Endothelial cell (in vitro differentiated cells): ENCODE results near the gene CCDC71L. TPM values are rescaled to one million over a fixed set of nuclear protein-coding genes. Genes with fewer than 3 reads are reported as not detected.

Experiments
- DNase-seq: peaks from one replicate; pipeline ENCODE4 v3.0.0; 2021; ENCODE audit warnings: low spot score
- H3K27ac Mint-ChIP-seq: one replicate; pipeline ENCODE4 v1.8.0; 2021; ENCODE audit warnings: mixed read lengths, inconsistent platforms; ENCODE audit not compliant: unreplicated experiment
- H3K27me3 Mint-ChIP-seq: one replicate; pipeline ENCODE4 v1.8.0; 2021; ENCODE audit warnings: mild to moderate bottlenecking, moderate library complexity, mixed read lengths, inconsistent platforms; ENCODE audit not compliant: unreplicated experiment
- H3K36me3 Mint-ChIP-seq: one replicate; pipeline ENCODE4 v1.8.0; 2021; ENCODE audit warnings: mild to moderate bottlenecking, low read depth, mixed read lengths, inconsistent platforms; ENCODE audit not compliant: unreplicated experiment
- H3K4me1 Mint-ChIP-seq: one replicate; pipeline ENCODE4 v1.8.0; 2021; ENCODE audit warnings: mild to moderate bottlenecking, mixed read lengths, inconsistent platforms; ENCODE audit not compliant: unreplicated experiment
- H3K4me3 Mint-ChIP-seq: one replicate; pipeline ENCODE4 v1.8.0; 2021; ENCODE audit warnings: mild to moderate bottlenecking, mixed read lengths, inconsistent platforms; ENCODE audit not compliant: unreplicated experiment
- H3K9me3 Mint-ChIP-seq: one replicate; pipeline ENCODE4 v1.8.0; 2021; ENCODE audit warnings: mixed read lengths, inconsistent platforms; ENCODE audit not compliant: unreplicated experiment
- total RNA-seq: library from RNA; stranded (reverse); fragmentation: NEBNext Ultra II Directional; extraction: Animal tissue kit (Norgen Biotek cat#: 25700); gene quantifications from one replicate; pipeline ENCODE4 v1.2.1, GENCODE V29; 2021; ENCODE audit not compliant: unreplicated experiment
- TF ChIP-seq, protein P1 (sequence below): fragments of 200-600 bp; sonication (generic); IDR thresholded peaks from one replicate; pipeline ENCODE4 v1.5.0; 2021; ENCODE audit warnings: antibody characterized with exemption; ENCODE audit not compliant: unreplicated experiment

The CCDC71L gene
- total RNA-seq, 1 donor from 2014 or later: 43.4 TPM

DNA sequence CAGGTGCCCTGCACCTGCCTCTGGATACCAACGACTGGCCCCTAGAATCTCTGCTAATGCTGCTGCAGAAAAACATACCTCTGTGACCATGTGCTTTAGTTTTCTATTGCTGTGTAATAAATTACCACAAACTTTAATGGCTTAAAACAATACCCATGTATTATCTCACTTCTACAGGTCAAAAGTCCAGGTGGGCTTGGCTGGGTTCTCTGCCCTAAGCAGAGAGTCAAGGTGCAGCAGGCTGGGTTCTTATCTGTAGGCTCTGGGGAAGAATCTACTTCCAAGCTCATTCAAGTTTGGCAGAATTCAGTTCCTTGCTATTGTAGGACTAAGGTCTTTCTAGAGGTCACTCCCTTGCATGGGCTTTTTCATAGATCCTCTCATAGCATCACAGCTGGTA is 52.3 kb downstream of the CCDC71L start:
- TF ChIP-seq, protein P1, sequence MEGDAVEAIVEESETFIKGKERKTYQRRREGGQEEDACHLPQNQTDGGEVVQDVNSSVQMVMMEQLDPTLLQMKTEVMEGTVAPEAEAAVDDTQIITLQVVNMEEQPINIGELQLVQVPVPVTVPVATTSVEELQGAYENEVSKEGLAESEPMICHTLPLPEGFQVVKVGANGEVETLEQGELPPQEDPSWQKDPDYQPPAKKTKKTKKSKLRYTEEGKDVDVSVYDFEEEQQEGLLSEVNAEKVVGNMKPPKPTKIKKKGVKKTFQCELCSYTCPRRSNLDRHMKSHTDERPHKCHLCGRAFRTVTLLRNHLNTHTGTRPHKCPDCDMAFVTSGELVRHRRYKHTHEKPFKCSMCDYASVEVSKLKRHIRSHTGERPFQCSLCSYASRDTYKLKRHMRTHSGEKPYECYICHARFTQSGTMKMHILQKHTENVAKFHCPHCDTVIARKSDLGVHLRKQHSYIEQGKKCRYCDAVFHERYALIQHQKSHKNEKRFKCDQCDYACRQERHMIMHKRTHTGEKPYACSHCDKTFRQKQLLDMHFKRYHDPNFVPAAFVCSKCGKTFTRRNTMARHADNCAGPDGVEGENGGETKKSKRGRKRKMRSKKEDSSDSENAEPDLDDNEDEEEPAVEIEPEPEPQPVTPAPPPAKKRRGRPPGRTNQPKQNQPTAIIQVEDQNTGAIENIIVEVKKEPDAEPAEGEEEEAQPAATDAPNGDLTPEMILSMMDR: no peak
- Mint-ChIP-seq H3K4me1 (no peaks in the 10 kb centered on the region), H3K4me3 (no peak overlapping the region), H3K27ac (no peak overlapping the region), H3K27me3 (no peaks in the 10 kb centered on the region), H3K36me3 (no peaks in the 10 kb centered on the region), H3K9me3 (no peaks in the 10 kb centered on the region)
- no peak for DNase-seq

Other genes starting within 250 kb of the CCDC71L start
- 2.4 TPM for gene PIK3CG, start 204.1 kb upstream of the CCDC71L start, total RNA-seq